Suppressor macrophage (primary cell): ENCODE measurements around the gene DENND10.
"Not testable (repeated sequence)": the region's sequence is repeated elsewhere in the genome, so short reads cannot be mapped to it uniquely, and the experiment has no call there.

Experiments
- DNase-seq, 4 experiments: peaks; one replicate each; pipeline ENCODE4 v3.0.0-alpha.2; 2020 to 2022
- total RNA-seq, 17 experiments: gene quantifications; one replicate each; lab custom pipeline; 2026; ENCODE audit warnings: mixed read lengths in 6 of 17, inconsistent platforms in 3 of 17; lab: John Stamatoyannopoulos, UW

The DENND10 gene, protein sequence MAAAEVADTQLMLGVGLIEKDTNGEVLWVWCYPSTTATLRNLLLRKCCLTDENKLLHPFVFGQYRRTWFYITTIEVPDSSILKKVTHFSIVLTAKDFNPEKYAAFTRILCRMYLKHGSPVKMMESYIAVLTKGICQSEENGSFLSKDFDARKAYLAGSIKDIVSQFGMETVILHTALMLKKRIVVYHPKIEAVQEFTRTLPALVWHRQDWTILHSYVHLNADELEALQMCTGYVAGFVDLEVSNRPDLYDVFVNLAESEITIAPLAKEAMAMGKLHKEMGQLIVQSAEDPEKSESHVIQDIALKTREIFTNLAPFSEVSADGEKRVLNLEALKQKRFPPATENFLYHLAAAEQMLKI
- total RNA-seq = 7.7 to 33.2 (median 21.2) reads per million in 17 experiments

DNA sequence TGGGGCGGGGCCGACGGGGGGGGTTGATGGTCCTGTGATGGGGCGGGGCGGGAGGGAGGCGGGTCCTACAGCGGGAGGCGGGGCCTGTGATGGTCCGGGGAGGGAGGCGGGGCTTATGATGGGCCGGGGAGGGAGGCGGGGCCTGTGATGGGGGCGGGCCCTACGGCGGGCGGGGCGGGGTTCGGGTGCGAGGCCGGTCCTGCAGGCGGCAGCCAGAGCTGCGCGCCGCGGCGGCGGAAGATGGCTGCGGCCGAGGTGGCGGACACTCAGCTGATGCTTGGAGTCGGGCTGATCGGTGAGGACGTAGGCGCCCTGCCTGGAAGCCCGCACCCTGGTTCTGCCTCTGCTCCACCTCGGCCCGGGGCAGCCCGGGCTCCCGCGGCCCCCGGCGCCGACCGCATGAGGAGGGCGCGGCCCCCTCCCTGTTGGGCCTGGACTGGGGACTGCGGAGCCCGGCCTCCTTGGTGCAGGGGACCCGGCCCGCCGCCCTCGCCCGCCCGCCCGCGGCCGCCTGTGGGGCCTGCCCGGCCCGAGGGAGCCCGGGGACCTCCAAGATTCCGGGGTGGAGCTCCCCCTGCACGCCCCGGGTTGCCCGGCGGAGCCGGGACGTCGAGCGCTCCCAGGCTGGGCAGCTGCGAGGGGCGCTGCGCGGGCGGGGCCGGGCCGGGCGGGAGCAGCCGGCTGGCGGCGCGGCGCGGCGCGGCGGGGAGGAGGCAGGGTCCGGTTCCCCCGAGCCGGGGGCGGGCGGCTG lies at the start of gene DENND10:
DENND10 (plus strand) TSS at position 211 of the 751 bp plus-strand sequence; CDS start at position 241, 30 bp downstream.
- DNase-seq = peak; percentile 76 to 95 (median 88)

- no peak for DNase-seq
These were observed 48.4 kb upstream of the DENND10 start for GRCh38 chr10:119055472-119055871.

DNA sequence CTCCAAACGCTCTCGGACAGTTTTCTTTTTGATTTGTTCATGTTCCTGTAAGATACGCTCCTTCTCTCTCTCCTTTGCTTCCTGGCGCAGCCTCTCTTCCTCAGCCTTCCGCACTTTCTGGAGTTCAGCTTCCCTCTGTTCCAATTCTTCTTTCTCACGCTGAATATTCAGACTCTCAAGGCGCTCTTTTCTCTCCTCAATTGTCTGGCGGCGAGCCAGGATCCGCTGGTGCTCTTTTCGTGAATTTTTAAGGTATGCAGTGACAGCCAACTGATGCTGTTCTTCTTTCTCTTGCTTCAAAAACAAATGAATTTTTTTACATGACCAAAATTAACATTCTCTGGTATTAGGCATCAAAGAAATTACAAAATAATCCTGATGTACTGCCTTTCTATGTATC lies 45.9 kb upstream of the DENND10 start:
- no peak for DNase-seq

GRCh38 chr10:119059557-119059956 lies 44.4 kb upstream of the DENND10 start:
- no peak for DNase-seq

- no peak for DNase-seq
These were observed 43.8 kb upstream of the DENND10 start for GRCh38 chr10:119060107-119060506.

GRCh38 chr10:119061352-119061751 lies 42.6 kb upstream of the DENND10 start:
- no peak for DNase-seq

- no peak for DNase-seq
These were observed 42.0 kb upstream of the DENND10 start for GRCh38 chr10:119061926-119062325.

- no peak for DNase-seq
These were observed 33.3 kb upstream of the DENND10 start for GRCh38 chr10:119070395-119071165.

DNA sequence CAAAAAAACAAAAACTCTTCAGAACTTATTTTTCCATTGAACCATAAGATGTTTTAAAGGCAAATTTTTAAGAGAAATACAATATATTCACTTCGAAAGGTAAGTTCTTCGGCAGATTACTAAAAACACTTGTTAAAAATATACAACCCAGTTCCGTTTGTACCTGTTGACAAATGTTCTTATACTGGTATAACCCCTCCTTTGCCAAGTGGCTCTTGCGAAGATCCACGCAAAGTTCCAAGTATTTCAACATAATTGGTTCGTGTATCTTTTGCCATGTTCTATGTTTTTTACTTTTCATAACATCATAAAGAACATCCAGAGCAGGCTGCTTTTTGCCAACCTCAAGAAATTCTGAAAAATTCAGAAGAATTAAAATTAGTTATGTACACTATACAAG lies 30.3 kb upstream of the DENND10 start:
- DNase-seq = no peak

- no peak for DNase-seq
These were observed 25.3 kb upstream of the DENND10 start for GRCh38 chr10:119078422-119079179.

- peak; percentile 83 to 94 (median 92) for DNase-seq
These were observed 24.1 kb upstream of the DENND10 start for GRCh38 chr10:119079599-119080520.

DNA sequence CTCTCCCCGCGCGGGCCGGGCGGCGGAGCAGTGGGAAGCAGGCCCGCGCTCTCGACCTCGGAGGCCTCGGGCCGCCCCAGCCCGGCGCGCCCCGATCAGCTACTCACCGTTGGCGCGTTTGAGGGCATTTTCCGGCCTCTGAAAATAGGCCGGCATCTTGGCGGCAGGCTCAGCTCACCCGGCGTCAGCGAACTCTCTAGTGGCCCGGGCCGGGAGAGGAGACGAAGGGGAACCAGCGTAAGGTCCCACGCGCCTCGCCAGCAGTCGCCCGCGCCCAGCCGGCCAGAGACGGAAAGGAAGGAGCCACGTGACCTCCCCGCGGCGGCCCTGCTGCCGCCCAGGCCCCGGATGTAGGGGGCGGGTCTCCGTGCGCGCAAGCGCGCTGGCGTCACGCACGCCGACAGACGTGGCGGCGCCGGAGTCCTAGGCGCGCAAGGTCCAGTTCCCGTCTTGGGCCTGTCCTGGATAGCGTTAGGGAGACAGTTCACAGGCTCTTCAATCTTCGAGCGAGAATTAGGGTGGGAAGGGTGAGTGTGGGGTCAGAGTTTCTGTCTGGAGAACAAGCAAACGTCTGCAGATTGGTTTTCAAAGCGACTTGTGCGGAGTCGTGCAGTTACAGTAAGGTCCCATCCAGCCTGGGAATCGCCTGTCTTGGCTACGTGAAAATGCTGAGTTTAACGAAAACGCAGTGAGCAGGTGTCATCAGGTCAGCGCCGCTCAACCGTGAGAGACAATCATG lies 23.2 kb upstream of the DENND10 start, which contains the start of gene EIF3A:
EIF3A (minus strand) TSS at position 297 of the 739 bp plus-strand sequence; CDS start at position 156, 141 bp downstream.
- DNase-seq = peak; percentile 97 to 99 (median 98)

DNA sequence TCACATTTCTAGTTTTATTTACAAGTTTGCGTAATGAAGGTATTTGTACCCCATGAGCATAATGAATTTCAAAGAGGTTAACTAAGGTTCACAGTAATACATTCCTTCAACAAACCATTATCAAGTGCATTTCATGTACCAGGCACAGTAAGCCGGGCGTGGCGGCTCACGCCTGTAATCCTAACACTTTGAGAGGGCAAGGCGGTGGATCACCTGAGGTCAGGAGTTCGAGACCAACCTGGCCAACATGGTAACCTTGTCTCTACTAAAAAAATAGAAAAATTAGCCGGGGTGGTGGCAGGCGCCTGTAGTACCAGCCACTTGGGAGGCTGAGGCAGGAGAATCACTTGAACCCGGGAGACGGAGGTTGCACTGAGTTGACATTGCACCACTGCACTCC lies 19.0 kb upstream of the DENND10 start:
- no peak for DNase-seq

DNA sequence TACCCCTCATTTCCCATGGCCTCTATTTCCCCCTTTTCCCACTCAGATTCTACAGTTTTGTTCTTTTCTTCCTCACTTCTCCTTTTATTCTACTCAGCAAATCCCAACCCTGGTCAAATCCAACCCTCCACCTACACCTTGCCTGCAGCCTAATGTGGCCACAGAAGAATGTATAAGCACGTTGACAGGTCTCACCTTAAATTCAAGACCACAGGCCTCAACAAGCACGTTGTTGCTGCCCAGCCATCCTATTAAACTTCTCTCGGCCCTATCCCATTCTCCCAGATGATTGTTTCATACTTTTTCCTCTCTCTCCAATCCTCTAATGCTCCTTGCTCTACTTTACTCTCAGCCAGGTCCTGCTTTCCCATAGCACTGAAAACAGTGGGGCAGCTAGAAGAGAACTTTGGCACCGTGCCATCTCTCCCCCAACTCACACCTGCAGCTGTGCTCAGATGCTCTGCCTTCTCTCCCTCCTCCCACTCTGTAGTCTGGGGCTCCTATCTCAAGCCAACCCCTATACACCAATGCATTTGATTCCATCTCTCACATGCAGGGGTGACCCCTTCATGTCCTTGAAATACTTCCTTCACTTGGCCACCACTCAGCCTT lies 16.5 kb upstream of the DENND10 start:
- DNase-seq = no peak

- DNase-seq = no peak
These were observed 13.7 kb upstream of the DENND10 start for GRCh38 chr10:119090026-119090795.

DNA sequence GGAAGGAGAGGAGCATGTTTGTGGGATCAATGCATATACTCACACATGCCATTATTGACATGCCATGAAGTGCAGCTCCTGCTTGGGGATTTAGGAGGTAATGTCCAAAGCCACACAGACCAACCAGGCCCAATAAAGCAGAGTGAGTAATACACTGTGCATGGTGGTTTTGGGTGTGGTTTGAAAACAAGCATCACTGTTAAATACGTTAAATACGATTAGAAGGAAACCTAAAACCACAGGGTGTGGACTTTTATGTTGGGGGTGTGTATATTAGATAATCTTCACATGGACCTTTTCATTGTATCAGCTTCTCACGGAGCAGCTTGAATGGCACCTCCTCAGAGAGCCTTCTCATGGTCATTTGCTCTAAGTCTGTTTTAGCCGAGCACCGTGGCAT lies 12.9 kb upstream of the DENND10 start:
- no peak for DNase-seq

DNA sequence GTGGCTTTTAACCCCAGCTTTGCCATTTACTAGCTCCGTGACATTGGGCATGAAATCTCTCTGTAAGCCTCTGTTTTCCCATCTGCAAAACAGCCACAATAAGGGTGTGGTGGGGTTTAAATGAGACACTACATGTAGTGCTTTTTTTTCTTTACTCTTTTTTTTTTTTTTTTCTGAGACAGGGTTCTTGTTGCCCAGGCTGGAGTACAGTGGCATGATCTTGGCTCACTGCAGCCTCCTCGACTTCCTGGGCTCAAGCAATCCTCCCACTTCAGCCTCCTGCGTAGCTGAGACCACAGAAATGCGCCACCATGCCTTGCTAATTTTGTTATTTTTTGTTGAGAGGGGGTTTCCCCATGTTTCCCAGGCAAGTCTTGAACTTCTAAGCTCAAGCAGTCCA lies 8.3 kb upstream of the DENND10 start:
- no peak for DNase-seq

- not testable (repeated sequence) for DNase-seq
These were observed 7.1 kb upstream of the DENND10 start for GRCh38 chr10:119096641-119097415.
